Kidney (tissue), 14 donors: ENCODE results near the gene TCF7. TPM values are rescaled to one million over a fixed set of nuclear protein-coding genes. Genes with fewer than 3 reads are reported as not detected.
"Not testable (repeated sequence)": the region's sequence is repeated elsewhere in the genome, so short reads cannot be mapped to it uniquely, and the experiment has no call there.

Experiments used
- DNase-seq, 5 donors: peaks; one replicate each; pipeline ENCODE4 v3.0.0-alpha.2; 2013 to 2020
- FAIRE-seq: peaks from 2 replicates; lab custom pipeline; 2012; peaks lifted over from hg19 to GRCh38; lab: Jason Lieb, UNC
- H3K27ac ChIP-seq, 2 donors: one replicate each; pipeline ENCODE4 v1.7.0; 2013; ENCODE audit warnings: low read depth in 2 of 2, low read length in 2 of 2, inconsistent platforms in 1 of 2
- H3K27me3 ChIP-seq: one replicate; pipeline ENCODE4 v1.7.1; 2013; ENCODE audit warnings: low read length, inconsistent platforms; ENCODE audit not compliant: control insufficient read depth, insufficient read depth
- H3K36me3 ChIP-seq, 3 donors: one replicate each; pipeline versions ENCODE4 v1.7.0 to v1.7.1; 2013; ENCODE audit warnings: low read length in 3 of 3, control low read depth in 1 of 3, inconsistent platforms in 1 of 3; ENCODE audit not compliant: insufficient read depth in 3 of 3, control insufficient read depth in 2 of 3
- H3K4me1 ChIP-seq, 3 donors: one replicate each; pipeline versions ENCODE4 v1.7.0 to v1.7.1; 2013; ENCODE audit warnings: low read length in 3 of 3, inconsistent platforms in 1 of 3, low read depth in 1 of 3; ENCODE audit not compliant: control insufficient read depth in 2 of 3, insufficient read depth in 2 of 3
- H3K4me3 ChIP-seq, 3 donors: one replicate each; pipeline versions ENCODE4 v1.7.0 to v1.8.1; 2013; ENCODE audit warnings: low read length in 3 of 3, control low read depth in 1 of 3, inconsistent platforms in 1 of 3
- H3K9ac ChIP-seq, 3 donors: one replicate each; pipeline versions ENCODE4 v1.7.0 to v1.7.1; 2013; ENCODE audit warnings: low read length in 3 of 3, control low read depth in 1 of 3, inconsistent platforms in 1 of 3
- H3K9me3 ChIP-seq, 3 donors: one replicate each; pipeline versions ENCODE4 v1.7.0 to v1.7.1; 2013; ENCODE audit warnings: low read length in 3 of 3, control low read depth in 1 of 3, inconsistent platforms in 1 of 3; ENCODE audit not compliant: control insufficient read depth in 2 of 3, insufficient read depth in 1 of 3
- CTCF ChIP-seq: IDR thresholded peaks from 3 replicates; pipeline ENCODE4 v1.5.1; 2012; ENCODE audit warnings: mild to moderate bottlenecking, moderate library complexity, borderline replicate concordance; ENCODE audit not compliant: insufficient read depth; ENCODE audit errors: extremely low read depth
- intact Hi-C: fragments of 100-400 bp; cut with DNase I; formaldehyde crosslinking; loops from one replicate; pipeline ENCODE4 v1.11.1; 2022
- polyA plus RNA-seq: library from polyadenylated mRNA; stranded (reverse); fragments of 350-450 nt; fragmentation: Illumina TruSeq; extraction: RNeasy Lipid Tissue Mini Kit (QIAGEN cat#74804); gene quantifications from one replicate; pipeline ENCODE4 v1.2.3, GENCODE V29; 2014; ENCODE audit warnings: low read depth, low replicate concordance; ENCODE audit not compliant: insufficient read depth
- total RNA-seq: library from RNA; stranded (reverse); fragmentation: NEBNext Ultra II Directional; extraction: Animal tissue kit (Norgen Biotek cat#: 25700); gene quantifications from one replicate; pipeline ENCODE4 v1.2.1, GENCODE V29; 2021
- donor health status: control.
- donor health status: control.
- donor health status: control.
- donor health status: control.
- donor health status: control.
- donor health status: DM: yes; HTN: yes; CAD: no.
- donor health status: Normal renal cell carcinoma (clear cell type).

The TCF7 gene
- total and polyA plus RNA-seq, 2 donors from 2014 or later, result 1.2 to 15.6 TPM

GRCh38 chr5:134151723-134152122, 37.2 kb downstream of the TCF7 start:
- DNase-seq (no peak), FAIRE-seq (no peak)
- no peak overlapping the region for H3K9ac ChIP-seq
- TF ChIP-seq CTCF, result no peak
- no peak overlapping the region for H3K4me3 ChIP-seq
- no peaks in the 10 kb centered on the region for H3K27me3 ChIP-seq
- H3K27ac ChIP-seq, result no peak overlapping the region
- intact Hi-C loops, result no loop called here
- H3K9me3 ChIP-seq, result no peaks in the 10 kb centered on the region
- H3K36me3 ChIP-seq, result peaks cover 13 to 45% (median 20%) of the 10 kb centered on the region in 3 donors
- no peaks in the 10 kb centered on the region for H3K4me1 ChIP-seq

GRCh38 chr5:134152173-134152832, 37.8 kb downstream of the TCF7 start:
- H3K27me3 ChIP-seq, H3K4me3 ChIP-seq, FAIRE-seq, H3K9me3 ChIP-seq, H3K27ac ChIP-seq, intact Hi-C loops, DNase-seq, H3K4me1 ChIP-seq, H3K9ac ChIP-seq: not testable (repeated sequence)
- H3K36me3 ChIP-seq, result peaks cover 13 to 43% (median 20%) of the 10 kb centered on the region in 3 donors

GRCh38 chr5:134153241-134153640, 38.8 kb downstream of the TCF7 start:
- intact Hi-C loops, result no loop called here
- H3K36me3 ChIP-seq, result peaks cover 17 to 52% (median 25%) of the 10 kb centered on the region in 3 donors
- DNase-seq, result no peak
- no peaks in the 10 kb centered on the region for H3K9me3 ChIP-seq
- H3K4me1 ChIP-seq, result no peaks in the 10 kb centered on the region
- H3K4me3 ChIP-seq, result no peak overlapping the region
- no peak overlapping the region for H3K9ac ChIP-seq
- no peaks in the 10 kb centered on the region for H3K27me3 ChIP-seq
- no peak overlapping the region for H3K27ac ChIP-seq
- no peak for TF ChIP-seq CTCF
- FAIRE-seq, result no peak

DNA sequence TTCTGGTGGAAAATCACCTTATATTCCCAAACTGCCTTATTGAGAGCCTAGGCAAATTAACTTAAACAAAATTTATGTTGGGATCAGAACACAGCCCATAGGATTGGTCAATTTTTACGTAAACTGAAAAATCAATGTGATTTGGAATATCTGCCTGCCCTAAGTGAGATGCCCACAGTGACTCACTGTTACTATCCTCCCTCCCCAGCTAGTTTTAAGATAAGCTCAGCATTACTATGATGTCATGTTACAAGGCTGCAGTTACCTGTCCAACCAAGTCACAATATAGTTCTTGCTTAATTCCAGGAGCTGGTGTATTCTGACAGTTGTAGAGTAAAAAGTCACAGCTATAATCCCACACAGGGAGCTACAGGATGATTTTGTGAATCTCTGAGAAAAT, 39.2 kb downstream of the TCF7 start:
- Histone ChIP-seq H3K9ac (no peak overlapping the region), H3K27me3 (no peaks in the 10 kb centered on the region), H3K4me1 (no peaks in the 10 kb centered on the region), H3K27ac (no peak overlapping the region), H3K36me3 (peaks cover 18 to 56% (median 27%) of the 10 kb centered on the region in 3 donors), H3K9me3 (no peaks in the 10 kb centered on the region), H3K4me3 (no peak overlapping the region)
- TF ChIP-seq CTCF, result no peak
- FAIRE-seq (no peak), DNase-seq (no peak)
- intact Hi-C loops, result no loop called here
